AG08395 (cell line): ENCODE measurements around the gene CACNG4.
"Not testable (repeated sequence)": the region's sequence is repeated elsewhere in the genome, so short reads cannot be mapped to it uniquely, and the experiment has no call there.

Source experiments
- DNase-seq: peaks from one replicate; pipeline ENCODE4 v3.0.0; 2012; ENCODE audit warnings: mixed read lengths, low spot score

The CACNG4 gene

GRCh38 chr17:67018471-67019434 is 54.2 kb downstream of the CACNG4 start:
- no peak for DNase-seq

GRCh38 chr17:67019809-67020208 is 55.3 kb downstream of the CACNG4 start:
- no peak for DNase-seq

DNA sequence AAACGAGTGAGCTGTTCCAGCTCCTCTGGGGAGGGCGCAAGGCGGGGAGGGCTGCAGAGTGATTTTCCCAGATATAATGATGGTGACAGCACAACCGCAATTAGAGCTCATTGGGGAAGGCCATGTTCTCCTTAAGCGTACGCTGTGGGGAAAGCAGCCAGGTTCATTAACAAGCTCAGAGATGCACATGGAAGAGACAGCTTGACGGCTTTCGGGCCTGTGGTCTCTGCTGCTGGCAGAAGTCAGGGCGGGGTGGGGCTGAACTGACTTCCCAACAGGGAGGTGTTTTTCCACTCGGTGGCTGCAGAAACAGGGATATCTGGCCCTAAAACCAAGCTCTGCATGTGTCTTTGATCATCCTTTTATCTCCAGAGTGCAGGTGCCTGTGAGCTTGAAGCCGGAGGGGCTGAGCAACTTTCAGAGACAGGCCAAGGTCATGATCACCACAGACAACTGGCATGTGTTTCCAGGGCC is 55.8 kb downstream of the CACNG4 start:
- DNase-seq: no peak

DNA sequence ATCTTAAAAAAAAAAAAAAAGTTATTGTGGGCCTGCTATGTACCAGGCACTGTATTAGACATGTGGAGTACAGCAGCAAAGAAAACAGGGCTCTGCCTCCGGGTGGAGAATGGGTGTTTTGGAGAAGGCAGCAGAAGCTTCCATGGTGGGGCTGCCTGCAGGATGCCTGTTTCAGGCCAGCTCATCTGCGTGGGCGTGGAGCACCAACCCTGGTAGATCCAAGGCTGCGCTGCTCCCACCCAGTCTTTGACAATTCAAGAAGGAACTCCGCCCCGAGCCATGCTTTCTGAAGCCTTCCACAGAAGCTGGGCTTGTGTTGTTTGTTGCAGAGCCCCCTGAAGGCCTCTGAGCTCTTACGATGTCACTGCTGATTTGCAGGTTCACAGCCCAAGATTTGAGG is 56.7 kb downstream of the CACNG4 start:
- no peak for DNase-seq

DNA sequence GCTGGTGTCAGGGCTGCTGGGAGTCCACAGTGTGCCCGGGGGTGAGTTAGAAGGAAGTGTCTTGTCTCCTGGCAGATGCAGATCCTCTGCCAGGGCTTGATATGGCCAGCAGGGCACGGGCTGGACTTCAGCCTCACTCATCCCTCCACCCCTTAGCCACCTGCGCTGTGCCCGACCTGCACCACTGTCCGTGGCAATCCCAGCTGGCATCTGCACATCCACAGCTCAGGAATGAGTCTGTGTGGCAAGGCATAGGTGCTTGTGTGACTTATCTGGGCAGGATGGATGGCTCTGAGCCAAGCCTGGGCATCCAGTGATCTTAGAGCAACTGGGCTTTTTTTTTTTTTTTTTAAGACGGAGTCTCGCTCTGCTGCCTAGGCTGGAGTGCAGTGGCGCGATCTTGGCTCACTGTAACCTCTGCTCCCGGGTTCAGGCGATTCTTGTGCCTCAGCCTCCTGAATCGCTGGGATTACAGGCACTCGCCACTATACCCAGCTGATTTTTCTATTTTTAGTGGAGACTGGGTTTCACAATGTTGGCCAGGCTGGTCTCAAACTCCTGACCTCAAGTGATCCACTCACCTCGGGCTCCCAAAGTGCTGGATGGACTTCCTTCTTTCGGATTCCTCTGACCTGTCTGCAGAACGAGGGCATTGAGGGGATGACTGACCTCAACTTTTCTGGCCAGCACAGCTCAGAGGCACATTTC is 57.4 kb downstream of the CACNG4 start:
- no peak for DNase-seq

GRCh38 chr17:67022451-67022810 is 57.9 kb downstream of the CACNG4 start:
- no peak for DNase-seq

DNA sequence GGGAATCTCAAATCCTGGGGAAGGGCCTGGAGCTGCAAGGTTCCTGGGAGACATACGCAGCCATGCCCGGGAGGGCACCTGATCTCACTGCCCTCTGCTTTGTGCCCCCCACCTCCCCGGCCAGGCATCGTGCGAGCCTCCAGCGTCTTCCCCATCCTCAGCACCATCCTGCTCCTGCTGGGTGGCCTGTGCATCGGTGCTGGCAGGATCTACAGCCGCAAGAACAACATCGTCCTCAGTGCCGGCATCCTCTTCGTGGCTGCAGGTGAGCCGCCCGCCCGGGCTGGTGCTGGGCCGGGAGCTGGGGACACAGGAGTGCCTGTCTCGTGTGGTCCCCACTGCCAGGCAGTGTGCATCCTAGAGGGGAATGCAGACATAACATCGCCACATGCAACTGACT is 60.2 kb downstream of the CACNG4 start:
- DNase-seq: no peak

- DNase-seq: no peak
Measured at GRCh38 chr17:67025216-67025792, 60.8 kb downstream of the CACNG4 start.

DNA sequence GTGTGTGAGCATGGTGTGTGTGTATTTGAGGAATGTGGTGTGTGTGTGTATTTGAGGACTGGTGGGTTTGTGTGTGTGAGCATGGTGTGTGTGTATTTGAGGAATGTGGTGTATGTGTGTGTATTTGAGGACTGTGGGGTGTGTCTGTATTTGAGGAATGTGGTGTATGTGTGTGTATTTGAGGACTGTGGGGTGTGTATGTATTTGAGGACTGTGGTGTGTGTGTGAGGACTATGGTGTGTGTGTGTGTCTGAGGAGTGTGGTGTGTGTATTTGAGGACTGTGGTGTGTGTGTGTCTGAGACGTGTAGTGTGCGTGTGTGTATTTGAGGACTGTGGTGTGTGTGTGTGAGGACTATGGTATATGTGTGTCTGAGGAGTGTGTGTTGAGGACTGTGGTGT is 61.8 kb downstream of the CACNG4 start:
- no peak for DNase-seq

DNA sequence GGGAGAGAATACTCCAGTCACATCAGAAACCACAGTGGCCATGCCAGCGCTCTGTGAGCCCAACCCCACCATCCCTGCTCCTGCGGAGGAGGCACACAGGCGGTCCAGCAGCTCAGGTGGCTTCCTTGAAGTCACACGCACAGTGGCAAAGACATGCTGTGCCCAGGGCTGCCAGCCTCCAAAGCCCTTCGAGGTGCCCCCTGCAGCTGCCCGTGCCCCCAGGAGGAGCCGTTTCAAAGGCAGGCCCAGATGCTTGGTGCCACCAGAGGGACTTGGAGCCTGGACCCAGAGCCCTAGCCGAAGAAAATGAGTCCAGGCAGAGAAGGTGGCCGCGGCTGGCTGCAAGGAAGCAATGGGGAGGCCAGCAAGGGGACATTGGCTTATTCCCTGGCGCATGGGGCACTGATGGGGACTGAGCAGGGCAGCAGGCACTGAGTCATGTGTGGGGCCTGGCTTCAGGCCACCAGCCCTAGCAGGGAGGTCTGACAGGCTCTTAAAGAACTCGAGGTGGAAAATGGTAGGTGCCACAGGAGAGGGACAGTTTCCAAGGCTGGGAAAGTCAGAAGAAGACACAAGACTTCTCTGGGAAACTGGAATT is 62.6 kb downstream of the CACNG4 start:
- peak; percentile 35 for DNase-seq

- DNase-seq: no peak
Measured at GRCh38 chr17:67030641-67031040, 66.1 kb downstream of the CACNG4 start.

- DNase-seq: no peak
Measured at GRCh38 chr17:67032382-67032781, 67.9 kb downstream of the CACNG4 start.

- DNase-seq: no peak
Measured at GRCh38 chr17:67032985-67033384, 68.5 kb downstream of the CACNG4 start.

DNA sequence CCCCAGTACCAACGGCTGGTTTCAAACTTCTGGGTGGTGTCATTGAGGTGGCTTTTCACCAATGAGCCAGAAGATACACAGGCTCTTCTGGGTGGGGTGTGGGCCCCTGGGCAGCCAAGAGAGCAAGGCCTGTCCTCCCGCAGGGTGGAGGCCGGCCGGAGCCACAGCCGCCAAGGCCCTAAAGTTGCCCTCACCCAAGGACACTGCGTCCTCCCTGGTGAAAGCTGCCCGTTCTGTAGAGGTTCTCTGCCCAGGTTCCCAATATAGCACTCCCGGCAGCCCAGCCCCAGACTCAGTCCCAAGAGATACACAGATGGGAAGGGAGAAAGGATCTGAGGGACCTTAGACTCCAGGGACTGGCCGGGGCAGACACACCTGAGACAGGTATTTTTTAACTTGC is 69.1 kb downstream of the CACNG4 start:
- no peak for DNase-seq

- DNase-seq: no peak
Measured at GRCh38 chr17:67035131-67036083, 70.9 kb downstream of the CACNG4 start.

DNA sequence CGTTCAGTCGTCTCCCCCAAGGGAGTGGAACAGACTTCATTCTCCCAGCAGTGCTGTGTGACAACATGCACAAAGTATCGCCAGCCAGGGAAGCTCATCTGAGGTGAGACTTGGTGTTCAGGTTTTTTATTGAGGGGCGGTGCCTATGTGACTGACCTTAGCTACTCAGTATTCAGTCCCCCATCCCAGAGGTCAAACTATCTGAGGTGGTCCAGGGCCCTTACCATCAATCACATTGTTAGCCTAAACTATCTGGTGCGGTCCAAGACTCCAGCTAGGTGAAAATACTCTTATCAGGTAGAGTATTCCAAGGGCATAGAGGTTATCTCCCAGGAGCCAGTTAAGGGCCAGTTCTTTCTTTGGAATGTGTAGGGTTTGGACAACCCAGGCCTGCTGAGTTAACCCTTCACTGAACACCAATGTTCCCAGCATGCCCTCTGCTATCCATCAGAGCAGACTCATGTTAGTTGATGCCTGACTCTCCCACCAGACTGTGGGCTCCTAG is 74.4 kb downstream of the CACNG4 start:
- DNase-seq: no peak

GRCh38 chr17:67040652-67041051 is 76.1 kb downstream of the CACNG4 start:
- DNase-seq: no peak

- not testable (repeated sequence) for DNase-seq
Measured at GRCh38 chr17:67041119-67041518, 76.6 kb downstream of the CACNG4 start.

DNA sequence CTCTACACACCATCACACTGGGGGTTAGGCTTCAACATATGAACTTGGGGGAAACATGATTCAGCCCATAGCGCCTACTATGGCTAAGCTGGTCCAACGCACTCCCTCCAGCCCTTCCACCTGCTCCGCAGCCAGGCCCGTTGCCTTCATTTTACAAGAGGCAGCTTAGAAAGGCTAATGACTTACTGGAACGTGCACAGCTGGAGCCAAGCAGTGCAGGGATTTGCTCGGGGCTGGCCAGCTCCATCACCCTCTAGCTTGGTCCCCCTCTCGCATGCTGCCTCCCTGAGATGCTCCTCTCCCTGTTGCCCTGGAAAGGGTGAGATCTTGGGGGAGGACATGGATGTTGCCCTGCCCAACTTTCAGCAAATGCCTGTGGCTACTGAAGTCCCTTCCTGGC is 77.0 kb downstream of the CACNG4 start:
- no peak for DNase-seq

DNA sequence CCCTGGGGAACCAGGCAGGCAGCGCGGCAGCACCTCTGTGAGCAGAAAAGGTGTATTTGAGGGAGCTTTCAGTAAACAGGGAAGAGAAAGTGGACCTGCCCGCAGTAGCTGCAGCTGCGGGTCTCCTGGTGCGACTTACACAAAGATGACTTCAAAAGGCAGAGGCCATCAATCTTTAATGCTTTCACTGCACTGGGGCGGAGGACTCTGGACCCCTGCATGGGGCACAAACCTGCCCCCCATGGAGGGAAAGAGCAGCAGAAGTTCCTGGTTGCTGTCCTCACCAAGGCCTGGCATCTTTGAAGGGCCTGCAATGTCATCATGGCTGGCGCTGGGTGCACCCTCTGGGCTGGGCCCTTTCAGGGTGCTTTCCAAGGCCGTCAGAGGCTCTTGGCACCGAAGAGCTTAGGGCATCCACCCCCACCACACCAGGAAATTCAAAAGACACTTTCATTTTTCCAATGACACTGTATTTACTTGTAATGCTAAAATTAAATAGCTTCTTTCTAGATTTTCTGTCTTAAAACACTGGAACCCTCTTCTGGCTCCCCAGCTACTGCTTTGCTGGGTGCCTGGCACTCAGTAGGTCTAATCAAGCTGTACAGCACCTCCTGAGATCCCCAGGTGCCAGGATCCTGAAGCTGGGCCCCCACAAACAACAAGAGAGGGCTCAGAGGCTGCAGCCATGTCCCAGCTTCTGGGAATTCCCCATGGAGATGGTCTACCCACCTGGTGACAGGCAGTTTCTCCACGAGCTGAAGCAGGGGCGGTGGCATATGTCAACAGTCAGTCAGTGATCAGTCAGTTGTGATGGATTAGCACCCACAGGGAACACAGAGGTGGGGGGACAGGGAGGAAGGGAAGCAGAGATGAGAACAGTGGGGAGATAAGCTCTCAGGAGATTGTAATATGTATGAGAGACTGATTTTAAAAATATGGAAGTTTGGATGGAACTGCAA is 77.7 kb downstream of the CACNG4 start:
- no peak for DNase-seq
